ENCODE results near the gene C13orf42.
"Not testable (repeated sequence)": the region's sequence is repeated elsewhere in the genome, so short reads cannot be mapped to it uniquely, and the experiment has no call there.

The C13orf42 gene

DNA sequence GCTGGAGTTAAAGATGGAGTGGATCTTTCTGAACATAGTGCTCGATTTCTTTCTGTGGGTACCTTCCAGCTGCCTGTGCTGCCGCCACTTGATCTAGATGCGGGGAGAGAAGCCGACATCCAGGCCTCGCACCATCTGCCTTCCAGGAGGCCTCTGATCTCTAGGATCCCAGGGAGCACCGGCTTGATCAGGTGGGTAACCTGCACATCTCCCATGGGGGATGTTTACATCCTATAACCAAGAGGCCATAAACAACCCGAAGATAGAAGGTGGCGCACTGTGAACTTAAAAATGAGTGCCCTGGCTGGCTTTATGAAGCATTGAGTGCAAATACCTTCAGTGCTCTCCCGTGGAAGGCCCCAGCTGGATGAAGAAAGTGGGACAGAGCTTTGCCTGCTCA is at the start of gene C13orf42:
Gene C13orf42 (minus strand): TSS at position 101 of the 400 bp plus-strand sequence. CDS start 65 bp downstream, at position 36.
- DNase-seq: no peak

- no peak for DNase-seq
These were observed 47.9 kb upstream of the C13orf42 start for GRCh38 chr13:51158880-51159518.

- DNase-seq: no peak
These were observed 47.3 kb upstream of the C13orf42 start for GRCh38 chr13:51158365-51158764.

DNA sequence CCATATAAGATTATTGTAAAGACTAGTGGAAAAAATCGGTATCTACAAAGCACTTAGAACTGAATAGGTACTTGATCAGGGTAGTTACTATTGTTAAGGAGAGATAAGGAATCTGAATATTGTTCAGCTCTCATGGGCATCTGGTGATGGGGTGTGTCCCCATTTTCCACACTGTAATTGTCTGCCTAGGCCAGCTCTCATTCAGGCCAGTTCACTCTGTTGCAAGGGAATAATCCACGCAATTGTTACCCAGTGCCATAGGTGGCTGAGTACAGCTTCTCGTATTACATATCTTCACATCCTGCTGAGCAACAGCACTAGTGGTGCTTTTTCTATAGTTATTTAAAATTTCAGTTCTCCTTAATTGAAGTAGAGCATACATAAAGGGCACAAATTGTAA is 45.6 kb upstream of the C13orf42 start:
- DNase-seq: no peak

DNA sequence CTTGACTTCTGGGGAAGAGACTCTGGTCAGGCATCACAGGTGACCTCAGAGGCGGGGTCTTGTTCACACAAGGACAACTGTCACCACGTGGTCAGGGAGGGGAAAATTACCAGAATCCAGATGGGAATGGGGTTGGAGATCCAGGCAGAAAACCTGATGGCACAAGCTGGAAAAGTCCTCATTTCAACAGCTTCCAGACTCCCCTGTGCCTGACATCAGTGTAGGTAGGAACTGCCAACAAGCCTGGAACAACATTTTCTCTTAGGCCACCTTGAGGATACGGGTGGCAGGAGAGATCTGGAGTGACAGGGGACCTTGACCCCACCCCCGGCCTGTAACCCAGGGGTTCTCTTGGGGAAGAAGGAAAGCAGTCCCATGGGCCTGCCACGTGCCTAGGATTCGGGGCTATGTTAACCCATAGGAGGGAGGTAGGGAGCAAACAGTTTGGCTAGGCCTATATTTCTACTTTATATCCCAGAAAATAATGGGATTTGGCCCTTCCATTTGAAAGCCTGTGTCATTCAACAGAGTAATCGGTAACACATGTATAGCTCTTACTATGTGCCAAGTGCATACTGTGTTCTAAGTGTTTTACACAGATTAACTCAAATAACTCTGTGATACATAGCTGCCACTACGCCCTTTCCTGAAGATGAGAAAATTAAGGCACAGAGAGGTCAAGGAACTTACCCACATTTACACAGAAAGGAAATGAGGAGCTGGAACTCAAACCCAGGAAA is 44.9 kb upstream of the C13orf42 start:
- no peak for DNase-seq

- no peak for DNase-seq
These were observed 44.1 kb upstream of the C13orf42 start for GRCh38 chr13:51155161-51155560.

DNA sequence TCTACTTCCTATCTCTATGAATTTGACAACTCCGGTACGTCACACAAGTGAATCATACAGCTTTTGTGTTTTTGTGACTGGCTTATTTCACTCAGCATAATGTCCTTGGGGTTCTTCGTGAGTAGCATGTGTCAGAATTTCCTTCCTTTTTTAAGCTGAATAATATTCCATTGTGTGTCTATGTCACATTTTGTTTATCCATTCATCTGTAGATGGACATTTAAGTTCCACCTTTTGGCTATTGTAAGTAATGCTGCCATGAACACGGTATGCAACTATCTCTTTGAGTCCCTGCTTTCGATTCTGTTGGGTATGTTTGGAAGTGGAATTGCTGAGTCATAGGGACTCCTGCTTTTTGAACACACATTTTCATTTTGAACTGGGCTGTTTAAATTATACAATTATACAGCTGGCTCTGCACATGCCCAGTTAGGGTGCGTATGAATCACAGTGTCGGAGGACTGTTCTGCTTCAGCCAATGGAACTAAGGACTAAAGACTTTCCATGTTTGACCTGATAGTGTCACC is 43.0 kb upstream of the C13orf42 start:
- DNase-seq: no peak

DNA sequence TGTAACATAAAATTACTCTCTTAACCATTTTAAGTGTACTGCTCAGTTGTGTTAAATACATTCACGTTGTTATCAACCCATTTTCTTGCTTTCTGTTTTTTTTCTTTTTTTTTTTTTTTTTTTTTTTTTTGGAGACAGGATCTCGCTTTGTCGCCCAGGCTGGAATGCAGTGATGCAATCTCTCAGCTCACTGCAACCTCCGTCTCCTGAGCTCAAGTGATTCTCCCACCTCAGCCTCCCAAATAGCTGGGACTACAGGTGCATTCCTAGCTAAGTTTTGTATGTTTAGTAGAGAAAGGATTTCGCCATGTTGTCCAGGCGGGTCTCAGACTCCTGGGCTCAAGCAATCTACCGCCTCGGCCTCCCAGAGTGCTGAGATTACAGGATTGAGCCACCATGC is 42.5 kb upstream of the C13orf42 start:
- DNase-seq: no peak

DNA sequence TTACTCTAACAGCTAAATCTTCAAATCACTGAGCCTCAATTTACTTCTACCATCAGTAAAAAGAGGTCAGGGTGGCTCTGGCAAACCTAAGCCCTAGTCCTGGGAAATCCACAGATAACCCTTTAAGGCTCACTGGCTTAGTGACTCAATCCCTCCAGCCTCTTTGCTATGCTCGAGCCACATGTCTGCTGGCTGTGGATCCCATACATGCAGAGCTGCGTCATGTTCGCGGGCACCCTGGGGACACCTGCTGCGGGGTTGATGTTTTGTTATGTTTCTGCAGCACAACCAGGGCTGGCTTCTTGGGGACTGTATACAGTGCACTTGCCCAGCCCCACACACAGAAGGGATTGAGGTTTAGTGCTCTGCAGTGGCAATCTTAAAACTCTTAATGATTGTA is 41.6 kb upstream of the C13orf42 start:
- DNase-seq: no peak

DNA sequence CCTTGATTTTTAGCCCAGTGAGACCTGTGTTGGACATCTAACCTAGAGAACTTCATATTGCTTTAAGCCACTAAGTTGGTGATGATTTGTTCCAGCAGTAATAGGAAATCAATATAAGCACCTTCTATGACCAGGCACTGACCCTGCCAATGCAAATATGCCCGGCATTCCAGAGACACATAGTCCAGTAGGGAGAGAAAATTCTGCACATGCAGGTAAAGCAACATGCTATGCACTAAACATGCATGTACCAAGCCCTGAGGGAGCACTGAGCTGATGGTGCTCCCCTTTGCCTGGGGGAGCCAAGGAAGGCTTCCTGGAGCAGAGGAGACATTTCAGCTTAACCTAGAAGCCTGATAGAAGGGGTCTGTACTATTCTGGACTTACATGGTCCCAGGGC is 40.4 kb upstream of the C13orf42 start:
- no peak for DNase-seq

DNA sequence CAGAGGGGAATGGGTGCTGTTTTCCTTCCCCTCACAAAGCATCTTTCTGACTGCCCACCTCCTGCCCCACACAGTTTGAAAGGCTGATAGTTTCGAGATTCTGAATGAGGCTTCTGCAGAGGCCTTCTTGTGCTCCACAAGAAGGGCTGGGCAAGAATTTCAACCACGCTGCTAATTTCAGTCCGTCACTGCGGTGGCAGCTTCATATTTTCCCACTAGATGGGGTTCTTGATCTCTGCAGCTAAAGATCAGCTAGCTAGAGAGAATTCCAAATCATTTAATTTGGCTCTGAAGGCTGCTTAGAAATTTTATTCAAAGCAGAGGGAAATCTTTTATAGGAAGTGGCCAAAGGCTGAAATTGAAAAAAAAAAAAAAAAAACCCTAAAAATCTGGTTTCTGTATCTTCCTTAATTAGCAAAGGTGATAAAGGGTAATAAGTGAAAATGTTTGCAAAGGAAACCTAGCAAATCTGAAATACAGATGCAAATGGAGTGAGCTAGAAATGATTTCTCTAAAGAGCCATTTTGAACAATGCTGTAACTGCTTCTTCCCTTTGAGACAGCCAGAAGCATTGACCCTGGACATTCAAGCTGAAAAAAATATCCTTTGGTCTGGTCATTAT is 38.0 kb upstream of the C13orf42 start:
- DNase-seq: no peak

DNA sequence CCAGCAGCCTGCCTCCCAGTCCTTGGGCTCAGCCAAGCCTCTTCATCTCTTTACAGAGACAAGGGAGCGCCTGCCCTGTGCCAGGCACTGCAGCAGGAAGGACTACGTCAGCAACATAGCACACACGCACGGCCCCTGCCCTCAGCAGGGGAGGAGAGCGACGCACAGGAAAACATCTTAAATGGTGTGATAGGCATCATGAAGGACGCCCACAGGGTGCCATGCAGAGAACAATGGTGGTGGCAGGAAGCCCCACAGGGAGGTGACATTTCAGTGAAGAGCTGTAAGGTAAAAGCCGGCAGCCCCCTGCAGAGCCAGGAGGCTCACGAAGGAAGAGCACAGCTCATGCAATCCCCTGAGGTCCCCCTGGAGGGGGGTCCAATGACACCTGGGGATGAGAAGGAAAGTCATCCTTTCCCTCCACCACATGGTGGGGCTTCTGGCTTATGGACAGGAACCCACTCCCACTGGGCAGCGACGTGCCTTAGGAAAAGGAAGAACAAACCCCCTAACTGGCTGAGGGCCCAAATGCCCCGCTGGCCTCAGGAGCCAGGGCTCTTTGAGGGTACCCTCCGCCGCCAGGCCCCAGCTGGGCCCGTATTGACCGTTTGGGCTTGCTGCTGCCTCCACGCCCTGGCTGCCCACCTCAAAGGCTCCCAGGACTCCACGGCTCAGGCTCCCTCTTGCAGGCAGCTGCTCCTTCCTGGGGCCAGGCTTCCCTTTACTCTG is 37.3 kb upstream of the C13orf42 start:
- DNase-seq: no peak

DNA sequence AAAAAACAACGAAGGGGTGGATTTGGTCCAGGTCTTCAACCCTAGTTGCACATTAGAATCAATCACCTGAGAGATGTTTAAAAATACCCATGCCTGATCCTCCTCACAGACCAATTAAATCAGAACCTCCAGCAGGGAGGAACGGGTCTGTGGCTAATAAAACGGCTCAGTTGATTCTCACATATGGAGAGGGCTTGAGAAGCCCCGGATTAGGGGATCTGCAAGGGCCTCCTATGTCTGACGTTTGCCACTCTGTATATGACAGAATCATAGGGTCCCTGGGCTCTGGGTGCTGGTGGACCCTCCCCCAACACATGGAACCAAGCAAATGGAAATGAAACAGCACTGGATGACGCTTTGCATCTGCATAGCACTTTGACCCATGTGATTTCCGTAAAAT is 36.7 kb upstream of the C13orf42 start:
- no peak for DNase-seq

- DNase-seq: no peak
These were observed 35.6 kb upstream of the C13orf42 start for GRCh38 chr13:51146667-51147066.

- no peak for DNase-seq
These were observed 26.2 kb upstream of the C13orf42 start for GRCh38 chr13:51137250-51137649.

DNA sequence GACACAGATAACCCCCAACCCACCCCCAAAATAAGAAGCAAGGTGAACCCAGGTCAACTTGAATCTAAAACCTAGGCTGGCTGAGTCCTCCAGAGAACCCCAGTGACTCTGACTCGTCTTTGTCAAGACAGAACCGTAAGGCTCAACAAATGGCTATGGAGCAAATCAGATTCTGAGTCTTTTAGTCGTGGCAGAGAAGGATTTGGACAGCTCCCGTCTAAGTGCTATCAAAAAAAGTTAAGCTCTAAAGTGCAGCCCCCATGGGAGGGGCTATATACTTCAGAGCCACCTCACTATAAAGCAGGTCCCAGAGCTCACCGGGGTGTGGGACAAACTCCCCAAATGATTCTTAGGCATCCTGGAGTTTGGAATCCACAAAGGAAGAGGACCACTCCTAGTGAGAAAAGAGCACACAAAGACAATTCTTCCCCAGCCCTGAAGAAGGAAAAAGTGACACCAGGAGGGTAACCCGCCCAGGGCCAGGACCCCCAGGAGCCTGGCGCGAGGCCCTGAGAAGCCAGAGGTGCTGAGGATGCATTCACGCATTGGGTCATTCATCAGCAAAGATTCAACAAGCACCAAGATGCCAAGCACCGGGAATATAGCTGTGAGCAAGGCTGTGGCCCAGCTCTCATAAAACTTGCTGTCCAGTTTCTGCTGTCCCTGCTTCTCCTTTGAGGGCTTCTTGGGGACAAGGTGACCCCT is 25.4 kb upstream of the C13orf42 start:
- no peak for DNase-seq

- DNase-seq: no peak
These were observed 23.8 kb upstream of the C13orf42 start for GRCh38 chr13:51134763-51135365.

DNA sequence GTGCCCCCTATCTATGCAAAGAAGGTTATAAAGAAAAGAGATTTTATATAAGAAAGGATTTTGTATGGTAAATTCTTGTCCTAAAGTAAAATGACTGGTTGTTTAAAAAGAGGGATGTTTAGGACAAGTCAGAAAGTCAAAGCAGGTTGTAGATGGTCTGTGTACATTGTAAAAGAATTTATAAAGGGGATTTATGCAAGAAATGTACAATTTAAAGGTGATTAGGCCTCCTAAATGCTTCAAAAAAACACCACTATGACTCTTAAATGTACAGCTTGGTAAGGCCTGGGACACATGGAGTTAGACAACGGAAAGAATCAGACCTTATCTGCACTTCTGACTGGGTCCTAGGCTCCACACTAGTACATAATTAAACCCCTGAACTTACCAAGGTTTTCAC is 19.3 kb upstream of the C13orf42 start:
- DNase-seq: no peak

DNA sequence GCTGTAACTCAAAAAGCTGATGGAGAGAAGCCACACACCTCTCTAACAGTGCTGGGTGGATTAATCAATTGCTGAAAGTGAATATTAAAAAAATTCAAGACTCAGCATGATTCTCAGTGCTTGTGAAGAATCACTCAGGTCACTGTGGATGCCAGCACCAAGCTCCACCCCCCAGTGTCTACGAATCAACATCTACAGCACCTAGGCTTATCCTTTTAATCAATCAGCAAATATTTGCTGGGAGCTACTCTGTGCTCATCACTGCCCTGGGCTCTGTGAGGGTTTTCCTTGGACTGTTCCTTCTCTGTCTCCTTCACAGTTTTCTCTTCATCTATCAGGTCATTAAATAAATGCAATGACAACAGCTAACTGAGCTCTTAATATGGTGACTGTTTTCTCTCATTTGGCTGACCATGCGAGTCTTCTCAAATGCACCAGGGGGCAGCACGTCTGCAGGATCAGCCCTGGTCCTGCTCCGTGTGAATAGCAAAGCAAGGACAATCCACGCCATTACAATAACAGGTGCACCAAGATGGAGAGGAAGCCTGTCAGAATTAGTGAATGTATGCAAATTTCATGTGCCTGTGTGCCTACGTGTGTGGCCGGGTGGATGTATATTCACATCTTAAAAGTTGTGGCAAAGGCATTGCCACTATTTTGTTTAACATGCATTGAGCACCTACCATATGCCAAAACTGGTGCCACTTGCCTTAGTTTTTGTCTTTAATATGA is 14.6 kb upstream of the C13orf42 start:
- no peak for DNase-seq

- no peak for DNase-seq
These were observed 11.9 kb upstream of the C13orf42 start for GRCh38 chr13:51122868-51123566.

DNA sequence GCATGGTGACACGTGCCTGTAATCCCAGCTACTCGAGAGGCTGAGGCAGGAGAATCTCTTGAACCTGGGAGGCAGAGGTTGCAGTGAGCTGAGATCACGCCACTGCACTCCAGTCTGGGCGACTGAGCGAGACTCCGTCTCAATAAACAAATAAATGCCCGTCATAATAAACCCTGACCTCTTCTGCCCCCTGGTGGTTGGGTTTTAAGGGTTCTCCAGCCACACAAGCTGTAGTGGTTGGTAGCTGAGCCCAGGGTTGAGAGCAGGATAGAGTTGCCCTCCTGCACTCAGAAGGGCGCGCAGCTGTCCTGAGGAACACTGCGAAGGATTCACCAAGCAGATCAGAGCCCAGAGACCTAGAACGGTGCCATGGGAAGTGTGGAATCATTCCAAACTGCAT is 9.8 kb upstream of the C13orf42 start:
- DNase-seq: not testable (repeated sequence)
